H1 (cell line): ENCODE data around the gene TFB2M. TPM values are rescaled to one million over a fixed set of nuclear protein-coding genes. Genes with fewer than 3 reads are reported as not detected.

Source experiments
- BACH1 ChIP-seq: IDR thresholded peaks from 2 replicates; pipeline ENCODE4 v1.6.1; 2012; ENCODE audit warnings: low read length, improper control_type of control experiment
- CBX5 ChIP-seq: fragments of 300-800, 300-1000 bp; sonication (generic); IDR thresholded peaks from 2 replicates; pipeline ENCODE4 v1.7.1; 2016; ENCODE audit warnings: antibody characterized with exemption, low read length, low read depth
- EGR1 ChIP-seq: IDR thresholded peaks from 2 replicates; pipeline ENCODE4 v1.6.1; 2011; ENCODE audit warnings: low read depth, low read length, borderline replicate concordance
- KDM1A ChIP-seq: fragments of 200-600, 300-600 bp; sonication (generic); IDR thresholded peaks from 2 replicates; pipeline ENCODE4 v1.7.1; 2016; ENCODE audit warnings: mild to moderate bottlenecking, low read length, borderline replicate concordance
- RBBP5 ChIP-seq: IDR thresholded peaks from 2 replicates; pipeline ENCODE4 v1.7.1; 2012; ENCODE audit warnings: low read depth, mild to moderate bottlenecking, inconsistent platforms, low read length, moderate library complexity, borderline replicate concordance
- polyA plus RNA-seq, 7 experiments: library from polyadenylated mRNA; depleted of rRNA in 3 of 7; stranded (reverse) in 5 of 7; unstranded in 2 of 7; fragments of >200 nt in 5 of 7; fragments of 200-250 nt in 2 of 7; gene quantifications; 1 replicate in 5 of 7; 2 replicates in 1 of 7; 4 replicates in 1 of 7; pipeline versions ENCODE4 v1.2.1 to v1.2.3, GENCODE V29; 2011 to 2013; ENCODE audit warnings: missing spikeins in 2 of 7, mixed read lengths in 2 of 7
- total RNA-seq: library from RNA; stranded (reverse); fragmentation: NEBNext Ultra II Directional; extraction: Animal tissue kit (Norgen Biotek cat#: 25700); gene quantifications from 2 replicates; pipeline ENCODE4 v1.2.1, GENCODE V29; 2021

TFB2M gene
- total and polyA plus RNA-seq, 2 of the 8 experiments (the other 6 are each of a cell fraction or from before 2014, with no cell fraction given) = 10.4 to 22.0 TPM

DNA sequence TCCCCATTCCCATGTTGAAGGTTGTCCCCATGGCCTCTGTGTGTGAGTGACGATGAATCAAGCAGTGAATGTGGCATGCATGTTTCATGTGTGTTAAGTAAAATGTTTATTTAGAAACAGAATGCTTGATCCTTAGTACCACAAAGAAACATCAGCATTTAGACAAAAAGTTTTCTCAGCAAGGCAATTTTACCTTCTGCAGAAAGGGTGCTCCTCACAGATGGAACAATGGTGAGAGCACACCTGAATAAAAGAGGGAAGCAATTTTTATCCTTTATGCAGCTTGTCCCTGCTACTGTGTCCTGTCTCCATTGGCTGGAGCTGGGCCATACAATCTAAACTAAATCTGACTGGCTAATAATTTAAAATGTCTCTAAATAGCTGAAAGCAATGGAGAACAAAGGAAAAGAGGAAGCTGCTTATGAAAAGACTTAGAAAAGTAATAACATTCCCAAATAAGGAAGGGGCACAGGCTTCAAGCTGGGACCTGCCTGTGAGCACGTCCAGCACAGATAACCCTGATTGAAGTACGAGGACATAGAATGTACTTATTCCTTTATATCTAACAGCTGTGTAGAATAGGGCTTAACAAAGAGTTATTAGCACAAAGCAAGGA is 50.6 kb downstream of the TFB2M start (continued):
- TF ChIP-seq RBBP5 (no peak), EGR1 (no peak), BACH1 (no peak), CBX5 (no peak), KDM1A (no peak)
